NT2/D1 (cell line): ENCODE measurements around the gene RPP30.

ENCODE experiments used
- SUZ12 ChIP-seq: IDR thresholded peaks from 2 replicates; pipeline ENCODE4 v1.6.1; 2011; ENCODE audit not compliant: insufficient read length, insufficient read depth; ENCODE audit errors: extremely low read depth
- YY1 ChIP-seq: IDR thresholded peaks from 2 replicates; pipeline ENCODE4 v1.6.1; 2011; ENCODE audit not compliant: insufficient read length, insufficient read depth
- ZNF274 ChIP-seq: IDR thresholded peaks from 2 replicates; pipeline ENCODE4 v1.6.1; 2011; ENCODE audit warnings: mild to moderate bottlenecking, low read depth, low read length

DNA sequence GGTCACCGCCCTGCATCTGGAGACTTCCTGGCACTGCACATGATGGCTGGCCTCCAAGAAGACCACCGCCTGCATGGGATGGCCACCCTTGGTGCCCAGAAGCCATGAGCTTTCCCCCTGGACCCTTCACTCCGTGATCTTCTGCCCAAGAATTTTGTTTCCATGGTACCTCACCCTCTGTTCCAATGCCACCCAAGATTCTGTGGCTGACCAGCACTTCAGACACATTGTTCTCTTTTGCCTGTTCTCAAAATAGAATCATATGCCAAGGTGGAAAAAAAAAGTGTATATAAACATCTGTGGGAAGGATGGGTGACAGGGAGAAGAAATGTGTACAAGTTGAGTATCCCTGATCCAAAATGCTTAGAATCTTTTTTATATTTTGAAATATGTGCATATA, 26.0 kb upstream of the RPP30 start:
- no peak for TF ChIP-seq SUZ12
- no peak for TF ChIP-seq YY1
- no peak for TF ChIP-seq ZNF274
